Cardiac muscle cell (in vitro differentiated cells and primary cell): ENCODE data around the gene AUTS2. TPM values are rescaled to one million over a fixed set of nuclear protein-coding genes. Genes with fewer than 3 reads are reported as not detected.

ENCODE experiments used
- DNase-seq, 2 donors: peaks; one replicate each; pipeline versions ENCODE4 v3.0.0 to v3.0.0-alpha.2; 2010 to 2017; ENCODE audit warnings: low read depth in 1 of 2, low spot score in 1 of 2
- H3K27ac ChIP-seq: fragments of 200-600 bp; sonication (generic); 2 replicates; pipeline ENCODE4 v1.5.1; 2016
- H3K27me3 ChIP-seq: fragments of 200-600 bp; sonication (generic); 2 replicates; pipeline ENCODE4 v1.6.0; 2016; ENCODE audit warnings: control low read depth
- H3K36me3 ChIP-seq: fragments of 200-600 bp; sonication (generic); 2 replicates; pipeline ENCODE4 v1.5.1; 2016; ENCODE audit warnings: control low read depth
- H3K4me1 ChIP-seq: fragments of 200-600 bp; sonication (generic); 2 replicates; pipeline ENCODE4 v1.8.1; 2017; ENCODE audit warnings: low read depth, mild to moderate bottlenecking, mixed run types
- H3K4me3 ChIP-seq: fragments of 200-600 bp; sonication (generic); 2 replicates; pipeline ENCODE4 v1.5.1; 2016; ENCODE audit warnings: mild to moderate bottlenecking
- H3K9me3 ChIP-seq: fragments of 200-600 bp; sonication (generic); 2 replicates; pipeline ENCODE4 v1.5.1; 2017; ENCODE audit warnings: low read depth, mild to moderate bottlenecking, control low read depth
- CTCF ChIP-seq: IDR thresholded peaks from 2 replicates; pipeline ENCODE4 v1.5.1; 2012; ENCODE audit warnings: low read depth, mild to moderate bottlenecking, low read length
- polyA plus RNA-seq: library from polyadenylated mRNA; unstranded; fragments of >200 nt; fragmentation: Nextera tagmentation; extraction: Ambion mirVana; gene quantifications from 2 replicates; pipeline ENCODE4 v1.2.1, GENCODE V29; 2016
- total RNA-seq: library from RNA; depleted of rRNA; stranded (reverse); fragments of >200 nt; gene quantifications from 2 replicates; pipeline ENCODE4 v1.2.3, GENCODE V29; 2016

Gene AUTS2
- total and polyA plus RNA-seq, 2 experiments from 2014 or later = 41.0 to 45.5 TPM

- Histone ChIP-seq H3K27me3 (no peaks in the 10 kb centered on the region), H3K36me3 (peaks cover 63% of the 10 kb centered on the region), H3K4me1 (no peaks in the 10 kb centered on the region), H3K4me3 (no peak overlapping the region), H3K27ac (no peak overlapping the region), H3K9me3 (no peaks in the 10 kb centered on the region)
- no peak for TF ChIP-seq CTCF
- no peak for DNase-seq
Measured at GRCh38 chr7:70786076-70786475, 1187.8 kb downstream of the AUTS2 start.

DNA sequence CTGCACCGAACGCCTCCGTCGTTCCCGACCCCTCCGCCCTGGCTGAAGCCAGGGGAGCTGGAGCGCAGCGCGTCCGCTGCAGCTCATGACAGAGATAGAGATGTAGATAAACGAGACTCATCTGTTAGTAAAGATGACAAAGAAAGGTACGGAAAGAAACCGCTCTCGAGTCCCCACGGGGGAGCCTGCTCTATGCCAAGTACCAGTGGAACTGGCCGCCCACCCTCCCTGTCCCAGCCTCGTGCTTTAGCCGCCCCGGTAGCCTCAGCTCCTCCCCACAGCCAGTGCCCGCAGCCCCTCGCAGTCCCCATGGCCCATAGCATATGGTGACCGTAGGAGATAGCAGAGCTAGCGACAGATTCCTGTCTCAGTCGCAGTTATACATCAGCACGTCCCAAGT lies 1189.0 kb downstream of the AUTS2 start:
- TF ChIP-seq CTCF = no peak
- Histone ChIP-seq H3K27ac (no peak overlapping the region), H3K9me3 (no peaks in the 10 kb centered on the region), H3K36me3 (peaks cover 74% of the 10 kb centered on the region), H3K27me3 (no peaks in the 10 kb centered on the region), H3K4me1 (no peaks in the 10 kb centered on the region), H3K4me3 (no peak overlapping the region)
- no peak for DNase-seq

GRCh38 chr7:70787771-70788170 lies 1189.5 kb downstream of the AUTS2 start:
- DNase-seq = no peak
- Histone ChIP-seq H3K4me1 (no peaks in the 10 kb centered on the region), H3K36me3 (peaks cover 74% of the 10 kb centered on the region), H3K27me3 (no peaks in the 10 kb centered on the region), H3K4me3 (no peak overlapping the region), H3K27ac (no peak overlapping the region), H3K9me3 (no peaks in the 10 kb centered on the region)
- no peak for TF ChIP-seq CTCF

DNA sequence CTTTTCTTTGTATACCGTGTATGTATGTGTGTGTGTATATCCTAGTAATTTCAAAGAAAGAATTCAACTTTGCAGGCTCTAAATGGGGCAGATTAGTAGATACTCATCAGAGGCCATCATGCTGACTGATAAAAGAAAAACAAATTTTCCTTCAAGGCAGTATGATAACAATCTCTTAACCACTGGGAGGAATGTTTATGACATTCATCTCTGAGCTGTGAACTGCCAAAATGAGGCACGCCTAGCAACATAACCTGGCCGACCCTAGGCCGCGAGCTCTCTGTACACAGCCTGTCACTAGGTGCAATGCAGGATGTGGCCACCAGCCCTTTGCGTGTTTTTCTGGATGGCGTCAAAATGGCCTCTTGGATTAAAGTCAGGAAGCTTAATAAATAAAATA lies 1190.0 kb downstream of the AUTS2 start:
- no peak overlapping the region for H3K27ac ChIP-seq
- H3K27me3 ChIP-seq = no peaks in the 10 kb centered on the region
- H3K36me3 ChIP-seq = peaks cover 73% of the 10 kb centered on the region
- H3K9me3 ChIP-seq = no peaks in the 10 kb centered on the region
- H3K4me1 ChIP-seq = no peaks in the 10 kb centered on the region
- DNase-seq = no peak
- no peak overlapping the region for H3K4me3 ChIP-seq
- TF ChIP-seq CTCF = no peak

DNA sequence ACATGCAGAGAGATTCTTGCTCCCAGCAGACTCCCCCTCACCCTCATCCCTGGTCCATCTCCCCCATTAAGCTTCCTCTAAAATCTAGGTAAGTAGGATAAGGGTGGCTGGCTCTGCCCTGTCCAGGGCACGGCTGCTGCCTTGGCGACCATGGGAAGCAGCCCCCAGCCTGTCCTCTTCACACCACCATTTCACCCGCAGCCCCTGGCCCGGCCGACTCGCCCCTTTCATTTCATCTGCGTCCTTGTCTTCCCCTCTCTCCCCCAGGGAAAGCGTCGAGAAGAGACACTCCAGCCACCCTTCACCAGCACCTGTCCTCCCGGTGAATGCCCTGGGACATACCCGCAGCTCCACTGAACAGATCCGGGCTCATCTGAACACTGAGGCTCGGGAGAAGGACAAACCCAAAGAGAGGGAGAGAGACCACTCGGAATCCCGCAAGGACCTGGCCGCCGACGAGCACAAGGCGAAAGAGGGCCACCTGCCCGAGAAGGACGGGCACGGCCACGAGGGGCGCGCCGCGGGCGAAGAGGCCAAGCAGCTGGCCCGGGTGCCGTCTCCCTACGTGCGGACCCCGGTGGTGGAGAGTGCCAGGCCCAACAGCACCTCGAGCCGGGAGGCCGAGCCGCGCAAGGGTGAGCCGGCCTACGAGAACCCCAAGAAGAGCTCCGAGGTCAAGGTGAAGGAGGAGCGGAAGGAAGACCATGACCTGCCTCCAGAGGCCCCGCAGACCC lies 1191.4 kb downstream of the AUTS2 start:
- H3K27me3 ChIP-seq = no peaks in the 10 kb centered on the region
- no peak for DNase-seq
- no peak overlapping the region for H3K4me3 ChIP-seq
- no peaks in the 10 kb centered on the region for H3K9me3 ChIP-seq
- H3K4me1 ChIP-seq = no peaks in the 10 kb centered on the region
- peaks cover 66% of the 10 kb centered on the region for H3K36me3 ChIP-seq
- no peak for TF ChIP-seq CTCF
- H3K27ac ChIP-seq = no peak overlapping the region
